Central memory CD4-positive, alpha-beta T cell (primary cell): ENCODE results near the gene OLFM4.
"Not testable (repeated sequence)": the region's sequence is repeated elsewhere in the genome, so short reads cannot be mapped to it uniquely, and the experiment has no call there.

Experiments used
- DNase-seq: peaks from one replicate; pipeline ENCODE4 v3.0.0; 2022
- total RNA-seq, 3 experiments: gene quantifications; one replicate each; lab custom pipeline; 2026; lab: John Stamatoyannopoulos, UW

OLFM4 gene, protein sequence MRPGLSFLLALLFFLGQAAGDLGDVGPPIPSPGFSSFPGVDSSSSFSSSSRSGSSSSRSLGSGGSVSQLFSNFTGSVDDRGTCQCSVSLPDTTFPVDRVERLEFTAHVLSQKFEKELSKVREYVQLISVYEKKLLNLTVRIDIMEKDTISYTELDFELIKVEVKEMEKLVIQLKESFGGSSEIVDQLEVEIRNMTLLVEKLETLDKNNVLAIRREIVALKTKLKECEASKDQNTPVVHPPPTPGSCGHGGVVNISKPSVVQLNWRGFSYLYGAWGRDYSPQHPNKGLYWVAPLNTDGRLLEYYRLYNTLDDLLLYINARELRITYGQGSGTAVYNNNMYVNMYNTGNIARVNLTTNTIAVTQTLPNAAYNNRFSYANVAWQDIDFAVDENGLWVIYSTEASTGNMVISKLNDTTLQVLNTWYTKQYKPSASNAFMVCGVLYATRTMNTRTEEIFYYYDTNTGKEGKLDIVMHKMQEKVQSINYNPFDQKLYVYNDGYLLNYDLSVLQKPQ
- 0 reads per million in 3 experiments for total RNA-seq

DNA sequence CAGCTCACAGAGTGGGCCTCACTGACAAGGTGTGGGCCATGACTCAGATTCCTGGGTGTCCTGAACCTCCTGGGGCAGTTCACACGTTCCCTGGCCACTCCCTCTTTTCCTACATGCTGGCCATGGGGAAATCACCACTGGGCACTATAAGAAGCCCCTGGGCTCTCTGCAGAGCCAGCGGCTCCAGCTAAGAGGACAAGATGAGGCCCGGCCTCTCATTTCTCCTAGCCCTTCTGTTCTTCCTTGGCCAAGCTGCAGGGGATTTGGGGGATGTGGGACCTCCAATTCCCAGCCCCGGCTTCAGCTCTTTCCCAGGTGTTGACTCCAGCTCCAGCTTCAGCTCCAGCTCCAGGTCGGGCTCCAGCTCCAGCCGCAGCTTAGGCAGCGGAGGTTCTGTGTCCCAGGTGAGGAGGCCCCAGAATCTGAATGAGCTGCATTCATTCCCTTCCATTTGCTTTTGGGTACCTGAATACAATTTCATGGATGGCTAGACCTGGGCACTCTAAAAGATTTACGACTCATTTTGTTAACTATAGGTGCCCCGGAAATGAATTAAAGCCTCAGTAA is at the start of gene OLFM4:
TSS of gene OLFM4 (plus strand) at position 177 of the 567 bp plus-strand sequence. CDS start at position 201, 24 bp downstream.
- DNase-seq, result no peak

DNA sequence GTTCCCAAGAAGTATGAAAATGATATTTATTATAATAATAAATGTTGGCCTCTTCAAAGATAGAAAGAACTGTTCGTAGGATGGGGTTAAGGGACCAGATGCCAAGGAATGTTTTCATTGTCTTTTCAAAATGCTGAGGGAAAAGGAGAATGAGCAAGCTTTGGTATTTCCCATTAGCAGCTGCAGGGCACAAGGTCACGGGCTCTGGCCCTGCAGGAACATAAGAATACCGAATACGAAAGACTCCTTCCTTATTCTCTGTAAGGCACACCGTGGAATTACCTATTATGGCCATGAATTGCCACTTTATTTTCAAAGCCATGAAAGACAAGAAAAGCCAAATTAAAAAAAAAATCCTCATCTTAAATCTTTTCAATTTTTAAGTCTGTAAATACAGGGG is 49.6 kb upstream of the OLFM4 start:
- DNase-seq, result no peak

DNA sequence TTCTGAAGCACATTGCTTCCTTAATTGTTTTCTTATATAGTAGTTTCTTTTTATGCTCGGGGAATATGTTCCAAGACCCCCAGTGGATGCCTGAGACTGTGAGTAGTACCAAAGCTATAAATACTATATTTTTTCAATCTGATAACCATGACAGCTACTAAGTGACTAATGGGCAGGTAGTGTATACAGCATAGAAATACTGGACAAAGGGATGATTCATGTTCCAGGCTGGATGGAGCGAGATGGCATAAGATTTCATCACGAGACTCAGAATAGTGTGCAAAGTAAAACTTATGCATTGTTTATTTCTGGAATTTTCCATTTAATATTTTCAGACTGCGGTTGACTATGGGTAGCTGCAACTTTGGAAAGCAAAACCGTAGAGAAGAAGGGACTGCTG is 47.9 kb upstream of the OLFM4 start:
- DNase-seq, result no peak

DNA sequence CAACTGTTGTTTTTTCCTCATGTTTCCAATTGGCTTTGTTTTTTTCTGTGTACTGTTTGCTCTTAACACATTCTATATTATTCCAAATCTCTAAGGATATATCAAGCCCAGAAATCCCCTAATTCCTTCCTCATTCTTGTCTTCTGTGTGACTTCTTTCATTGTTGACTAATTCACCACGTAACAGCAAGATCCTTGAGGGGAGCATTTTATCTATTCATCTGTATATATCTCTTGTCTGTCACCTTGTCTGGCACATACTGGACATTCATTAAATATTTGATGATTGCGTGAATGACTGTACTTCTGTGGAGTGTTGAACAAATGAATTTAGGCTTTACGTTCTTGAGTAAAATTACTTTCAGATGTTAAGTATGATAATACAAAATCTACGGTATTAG is 44.8 kb upstream of the OLFM4 start:
- no peak for DNase-seq

DNA sequence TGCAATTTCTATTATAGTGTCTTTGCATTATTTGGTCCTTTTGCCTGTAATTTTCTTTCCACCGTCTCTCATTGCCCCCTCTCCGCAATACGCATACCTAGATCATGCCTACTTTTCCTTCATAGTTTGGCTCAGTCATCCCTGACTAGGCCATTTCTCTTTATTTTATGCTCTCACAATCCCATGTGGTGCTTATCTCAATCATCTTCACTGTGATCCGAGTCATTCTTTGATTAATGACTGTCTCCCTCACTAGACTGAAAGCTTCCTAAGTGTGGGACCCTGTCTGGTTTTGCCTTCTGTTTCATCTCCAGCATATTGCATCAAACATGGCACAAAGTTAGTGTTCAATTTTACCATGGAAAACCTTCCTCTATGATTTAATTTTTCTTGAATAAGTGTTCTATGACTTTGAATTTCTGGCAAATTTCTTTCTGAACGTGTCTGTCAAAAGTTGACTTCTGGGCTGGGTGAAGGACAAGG is 43.7 kb upstream of the OLFM4 start:
- DNase-seq, result no peak

DNA sequence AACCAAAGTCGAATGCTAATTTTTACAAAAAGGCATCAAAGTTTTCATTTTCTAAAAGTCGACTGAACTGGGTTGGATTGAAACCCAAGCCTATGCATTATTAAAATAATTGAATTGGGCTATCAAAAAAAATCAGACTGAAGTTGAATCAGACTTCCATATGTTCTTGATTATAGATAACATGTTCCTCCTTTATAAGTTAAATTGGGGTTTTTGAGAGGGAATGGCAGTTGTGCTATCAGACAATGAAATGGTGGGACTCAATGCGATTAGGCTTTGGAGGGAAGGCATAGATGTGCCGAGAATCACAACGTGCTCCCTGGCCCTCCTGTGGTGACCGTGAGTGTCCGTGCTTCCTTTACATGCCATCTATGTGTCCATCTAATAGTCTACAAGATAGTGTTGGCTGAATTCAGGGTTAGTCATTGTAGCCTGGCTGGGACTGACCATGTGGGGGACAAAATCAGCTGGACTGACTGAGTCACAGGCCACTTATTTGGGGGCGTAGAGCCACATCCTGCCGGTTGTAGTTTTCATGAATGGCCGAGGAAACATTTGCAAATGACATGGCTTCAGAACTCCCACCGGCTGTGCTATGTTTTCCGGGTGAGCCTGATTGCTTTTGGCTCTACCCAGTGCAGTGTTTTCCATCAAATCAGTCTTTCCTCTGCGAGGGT is 37.1 kb upstream of the OLFM4 start:
- DNase-seq, result no peak

DNA sequence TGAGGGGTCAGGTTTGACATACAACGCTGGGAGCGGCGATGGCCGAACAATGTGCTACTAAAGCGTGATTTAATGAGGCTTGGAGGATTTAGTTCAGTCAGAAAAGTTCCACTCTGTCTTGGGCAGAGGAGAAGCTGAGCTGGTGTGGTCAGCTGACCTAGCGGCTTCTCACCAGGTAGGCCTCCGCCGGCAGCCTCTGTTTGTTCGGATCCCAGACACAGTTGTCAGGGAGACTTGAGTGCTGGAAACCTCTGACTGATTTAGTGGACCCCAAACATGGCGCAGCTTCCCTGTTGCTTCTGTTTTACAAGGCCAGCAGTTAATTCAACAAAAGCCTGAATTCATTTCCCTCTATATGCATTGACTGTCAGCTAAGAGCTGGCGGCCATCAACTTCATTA is 36.5 kb upstream of the OLFM4 start:
- no peak for DNase-seq

DNA sequence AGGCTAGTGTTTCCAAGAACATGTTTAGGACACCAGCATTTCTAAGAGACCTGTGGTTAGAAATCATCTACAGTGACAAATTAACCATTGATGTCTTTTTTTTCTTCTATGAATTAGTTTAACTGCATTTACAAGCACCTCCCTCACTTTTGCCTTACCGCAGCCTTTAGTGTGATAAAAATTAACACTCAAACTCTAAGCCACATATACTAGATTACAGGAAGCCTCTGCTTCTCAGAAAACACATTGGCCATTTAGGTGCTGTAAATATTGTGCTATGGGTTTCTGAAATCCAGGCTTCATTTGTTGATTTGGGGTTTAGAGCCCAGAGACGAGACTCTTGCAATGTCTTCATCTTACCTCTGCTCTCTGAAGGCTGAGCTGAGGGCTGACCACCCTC is 34.6 kb upstream of the OLFM4 start:
- no peak for DNase-seq

DNA sequence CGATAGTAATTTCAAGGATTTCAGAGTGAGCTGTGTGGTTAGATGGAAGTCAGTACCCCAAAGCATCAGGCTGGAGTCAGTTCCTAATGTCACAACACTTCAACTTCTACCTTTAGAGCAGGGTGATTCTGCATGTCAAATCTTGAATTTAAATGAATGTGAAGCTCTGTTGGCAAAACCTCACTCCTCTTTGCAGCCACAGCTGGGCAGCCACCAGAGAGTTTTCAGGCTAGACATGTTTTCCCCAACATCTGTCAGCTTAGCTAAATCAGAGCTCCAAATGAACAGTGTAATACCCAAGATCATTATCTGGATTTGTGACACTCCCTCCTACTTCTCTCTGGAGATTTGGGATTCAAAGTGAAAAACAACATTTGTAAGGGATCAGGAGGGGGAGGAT is 33.7 kb upstream of the OLFM4 start:
- DNase-seq, result no peak

DNA sequence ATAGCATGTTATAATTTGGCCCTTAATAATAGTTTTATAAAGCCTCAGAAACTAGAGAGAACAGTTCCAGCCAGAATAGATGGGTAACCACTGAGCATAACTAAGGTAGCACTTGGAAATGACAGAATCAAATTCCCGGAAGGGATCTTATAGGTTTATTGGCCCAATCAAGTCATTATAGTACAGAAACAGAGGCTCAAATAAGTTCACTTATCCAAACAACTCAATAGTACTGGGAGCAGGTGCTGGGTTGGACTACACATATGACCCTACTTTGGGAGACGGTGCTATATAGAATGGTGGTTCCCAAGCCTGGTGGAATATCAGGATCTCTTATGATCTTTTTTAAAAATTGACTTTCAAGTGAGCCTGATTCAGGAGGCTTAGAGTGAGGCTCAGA is 32.7 kb upstream of the OLFM4 start:
- DNase-seq, result no peak

DNA sequence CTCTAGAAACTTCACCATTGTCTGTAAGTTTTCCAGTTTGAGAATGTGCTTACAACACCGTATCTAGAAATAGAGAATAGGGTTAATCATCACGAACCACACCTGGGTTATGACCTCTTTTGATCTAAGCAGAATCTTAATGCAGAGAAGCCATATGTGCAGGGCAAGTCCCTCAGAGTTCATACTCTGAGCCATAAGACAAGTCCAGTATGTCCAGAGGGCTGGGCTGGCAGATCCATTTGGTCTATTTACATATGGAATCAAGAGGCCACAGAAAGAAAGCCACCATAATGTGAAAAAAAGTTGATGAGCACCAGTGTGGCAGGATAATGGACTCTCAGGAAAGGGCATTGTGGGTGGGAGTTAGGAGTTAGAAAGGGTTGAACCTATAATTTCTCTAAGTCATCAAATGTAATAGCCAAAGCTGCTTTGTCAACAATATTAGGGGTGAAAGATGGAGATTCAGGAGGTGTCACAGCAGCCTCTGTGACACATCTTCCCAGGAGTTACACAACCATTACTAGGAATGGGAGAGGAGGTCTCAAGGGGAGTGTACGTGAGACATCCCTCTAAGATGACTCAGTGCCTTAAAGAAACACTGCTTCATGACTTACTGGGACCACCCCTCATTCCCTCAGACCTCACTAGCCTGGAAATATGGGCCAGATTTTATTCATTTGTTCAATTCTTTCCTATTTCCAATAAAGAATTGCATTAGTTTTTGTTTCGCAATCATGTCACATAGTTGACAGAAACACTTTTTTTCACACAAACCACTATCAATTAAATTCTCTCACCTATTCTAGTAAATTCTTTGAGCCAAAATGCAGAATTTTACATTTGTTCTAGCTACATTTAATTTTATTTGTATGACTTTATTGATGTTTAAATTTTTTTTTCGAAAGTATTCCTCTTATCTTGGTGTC is 30.4 kb upstream of the OLFM4 start:
- no peak for DNase-seq

DNA sequence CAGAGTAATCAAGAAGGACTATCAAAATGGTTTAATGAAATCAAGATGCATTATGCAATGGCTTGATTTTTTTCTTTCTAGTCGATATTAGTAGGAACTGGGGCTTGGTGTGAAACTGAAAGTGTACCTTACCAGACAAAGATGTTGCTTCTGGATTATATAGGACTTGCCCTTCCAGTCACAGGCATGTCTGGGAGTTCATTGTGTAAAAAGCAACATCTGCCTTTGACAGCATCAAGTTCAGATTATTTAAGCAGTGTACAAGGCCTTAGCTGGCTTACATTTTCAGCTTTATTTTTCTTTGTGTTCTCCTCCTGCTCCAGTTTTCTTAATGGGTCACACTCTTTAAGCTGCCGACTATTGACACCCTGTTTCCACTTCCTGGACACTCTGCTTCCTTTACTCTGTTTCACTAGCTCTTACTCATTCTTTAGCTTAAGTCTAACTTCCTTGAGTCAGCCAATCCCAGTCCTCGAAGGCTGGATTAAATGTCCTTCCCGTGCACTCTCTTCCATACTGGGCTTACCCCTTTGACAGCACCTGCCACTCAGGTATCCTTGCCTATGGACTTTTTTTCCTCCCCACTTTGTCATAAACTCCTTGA is 29.4 kb upstream of the OLFM4 start:
- DNase-seq, result no peak

DNA sequence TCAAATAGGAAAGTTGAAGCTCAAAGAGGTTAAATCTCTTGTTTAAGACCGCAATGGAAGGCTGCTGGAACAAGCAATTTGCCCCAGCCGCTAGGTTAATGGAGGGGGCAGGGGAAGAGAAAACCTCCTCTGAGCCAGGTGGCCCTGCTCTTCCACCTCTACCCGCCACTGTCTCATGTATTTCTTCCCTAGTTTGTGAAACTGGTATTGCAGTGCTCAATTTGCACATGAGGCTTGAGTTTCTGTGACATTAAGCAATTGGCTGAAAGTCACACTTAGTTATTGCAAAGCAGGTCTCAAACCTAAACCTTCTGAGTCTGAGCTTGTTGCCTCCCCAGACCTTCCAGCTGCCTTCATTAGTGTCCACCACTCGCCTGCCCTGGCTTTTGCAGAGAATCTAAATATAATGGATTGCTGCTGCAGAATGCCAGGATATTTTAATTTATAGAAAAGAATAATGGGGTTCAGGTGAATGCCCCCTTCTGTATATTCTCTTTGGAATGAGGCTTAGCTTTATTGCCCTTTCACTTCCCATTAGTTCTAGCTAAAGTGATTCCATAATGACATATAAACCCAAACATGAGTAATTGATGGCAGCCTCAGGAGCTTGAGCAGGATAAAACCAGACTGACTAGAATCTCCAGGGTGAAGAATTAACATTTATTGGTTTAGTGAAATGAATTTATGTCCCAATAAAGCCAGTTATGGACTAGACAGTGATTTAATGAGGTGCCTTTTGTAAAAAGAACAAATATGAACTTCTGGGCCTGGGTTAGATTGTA is 27.0 kb upstream of the OLFM4 start:
- no peak for DNase-seq

DNA sequence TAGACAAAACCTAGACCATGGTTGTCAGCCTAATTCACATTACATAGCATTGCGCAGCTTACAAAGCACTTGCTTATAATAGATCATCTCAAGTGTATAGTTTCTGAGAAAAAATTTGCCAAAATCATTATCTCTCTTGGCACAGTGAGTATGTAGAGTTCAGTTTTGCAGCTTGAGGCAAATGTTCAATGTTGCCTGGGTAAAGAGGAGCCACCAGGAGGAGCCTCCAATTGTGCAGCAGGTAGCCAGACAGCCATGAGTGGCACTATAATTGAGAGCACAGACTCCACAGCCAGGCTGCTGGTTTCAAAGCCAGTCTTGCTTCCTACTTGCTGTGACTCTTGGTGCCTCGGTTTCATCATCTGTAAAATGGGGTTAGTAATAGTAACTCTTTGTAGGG is 24.0 kb upstream of the OLFM4 start:
- no peak for DNase-seq

DNA sequence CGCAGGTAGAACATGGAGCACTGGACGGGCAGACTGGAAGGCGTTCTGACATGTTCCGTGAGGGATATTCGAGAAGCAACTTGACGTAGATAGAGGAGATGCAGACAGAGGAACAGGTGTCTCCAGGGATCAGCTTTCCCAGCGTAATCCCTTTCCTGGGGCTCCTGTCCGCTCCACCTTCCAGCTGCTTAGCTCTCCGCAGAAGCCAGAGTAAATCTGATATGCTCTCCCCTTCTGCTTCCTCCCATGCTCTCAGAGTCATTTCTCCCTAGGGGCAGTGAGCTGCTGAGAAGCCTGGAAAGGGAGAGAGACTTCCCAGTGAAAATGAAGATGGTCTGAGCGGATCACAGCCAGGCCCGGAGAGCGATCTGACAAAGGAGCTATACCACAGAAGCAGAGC is 23.0 kb upstream of the OLFM4 start:
- no peak for DNase-seq

DNA sequence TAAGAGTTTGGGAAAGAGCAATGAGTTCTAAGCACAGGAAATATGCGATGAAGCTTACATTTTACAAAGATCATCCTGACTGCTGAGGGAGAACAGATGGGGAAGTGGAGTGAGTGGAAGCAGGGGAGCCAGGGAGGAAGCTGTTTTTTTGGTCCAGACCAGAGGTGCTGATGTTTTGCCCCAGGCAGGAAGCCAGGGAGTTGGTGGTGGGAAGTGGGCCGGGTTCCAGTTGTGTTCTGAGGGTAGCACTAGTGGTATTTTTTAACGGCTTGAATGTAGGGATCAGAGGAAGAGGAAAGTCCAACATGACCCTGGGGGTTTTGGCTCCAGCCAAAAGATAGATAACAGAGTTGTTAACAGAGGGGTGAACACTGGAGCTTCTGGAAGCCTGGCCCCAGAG is 20.7 kb upstream of the OLFM4 start:
- no peak for DNase-seq

DNA sequence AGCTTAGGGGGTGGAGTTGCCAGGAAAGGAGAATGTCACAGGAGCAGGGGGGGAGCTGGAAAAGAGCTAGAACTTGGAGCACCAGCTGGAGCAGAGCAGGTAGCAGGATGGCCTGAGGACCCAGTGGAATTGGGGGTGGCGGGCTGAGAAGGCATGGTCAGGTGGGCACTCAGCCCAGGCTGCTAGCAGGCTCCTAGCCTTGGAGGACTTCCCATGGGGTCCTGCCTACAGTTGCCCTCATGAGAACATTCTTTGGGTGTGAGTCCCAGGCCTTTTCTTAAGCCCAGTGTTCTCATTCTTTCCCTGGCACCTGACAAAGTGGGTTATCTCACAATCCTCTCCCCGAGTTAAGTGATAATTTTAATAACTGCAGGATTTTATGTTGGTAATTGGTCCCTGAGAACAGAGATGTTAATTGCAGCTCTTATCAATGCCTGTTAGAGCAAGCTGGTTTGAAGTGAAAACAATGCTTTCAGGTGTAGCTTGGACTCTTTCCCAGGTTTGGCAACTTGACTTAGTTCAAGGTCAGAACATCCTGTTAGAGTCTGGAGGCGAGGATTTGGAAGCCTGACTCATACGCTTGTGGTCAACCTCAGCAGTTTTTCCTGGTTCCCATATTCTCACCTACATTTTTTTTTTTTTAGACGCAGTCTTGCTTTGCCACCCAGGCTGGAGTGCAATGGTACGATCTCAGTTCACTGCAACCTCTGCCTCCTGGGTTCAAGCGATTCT is 18.1 kb upstream of the OLFM4 start:
- no peak for DNase-seq

DNA sequence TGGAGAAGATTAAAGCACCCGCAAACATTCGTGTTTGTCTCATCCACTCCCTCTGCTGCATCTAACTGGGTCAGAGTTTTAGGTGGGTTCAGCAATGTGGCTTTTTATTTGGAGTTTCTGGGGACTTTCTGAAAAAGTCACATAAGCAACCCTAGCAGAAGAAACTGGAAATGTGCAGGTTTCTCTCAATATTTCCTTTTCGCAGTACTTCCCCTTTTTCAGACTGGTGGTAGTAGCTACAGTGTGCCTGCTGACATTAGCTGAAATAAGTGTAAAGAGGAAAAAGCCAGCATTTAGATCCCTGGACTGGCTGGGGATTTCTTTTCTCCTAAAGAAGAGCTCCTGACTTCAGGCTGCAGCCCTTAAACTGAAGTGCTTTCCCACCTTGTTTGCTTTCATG is 15.9 kb upstream of the OLFM4 start:
- DNase-seq, result no peak

DNA sequence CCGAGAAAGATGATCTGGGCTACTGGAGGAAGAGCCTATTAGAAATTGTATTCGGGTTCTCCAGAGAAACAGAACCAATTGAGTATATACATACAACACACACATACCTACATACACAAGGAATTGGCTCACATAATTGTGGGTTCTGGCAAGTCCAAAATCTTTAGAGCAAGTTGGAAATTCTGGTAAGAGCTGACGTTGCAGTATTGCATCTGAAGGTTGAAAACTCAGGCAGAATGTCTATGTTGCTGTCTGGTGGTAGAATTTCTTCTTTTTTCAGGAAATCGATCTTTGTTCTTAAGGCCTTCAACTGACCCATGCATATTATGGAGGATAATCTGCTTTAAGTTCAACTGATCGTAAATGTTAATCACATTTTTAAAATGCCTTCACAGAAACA is 15.5 kb upstream of the OLFM4 start:
- DNase-seq, result no peak

DNA sequence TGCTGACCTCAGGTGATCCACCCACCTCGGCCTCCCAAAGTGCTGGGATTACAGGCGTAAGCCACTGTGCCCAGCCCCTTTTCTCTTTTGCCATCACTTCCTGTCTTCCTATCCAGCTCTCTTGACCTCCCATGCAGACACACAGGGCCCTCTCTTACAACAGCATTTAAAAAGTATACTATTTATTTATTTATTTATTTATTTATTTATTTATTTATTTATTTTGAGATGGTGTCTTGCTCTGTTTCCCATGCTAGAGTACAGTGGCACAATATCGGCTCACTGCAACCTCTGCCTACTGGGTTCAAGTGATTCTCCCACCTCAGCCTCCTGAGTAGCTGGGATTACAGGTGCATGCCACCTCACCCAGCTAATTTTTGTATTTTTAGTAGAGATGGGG is 14.6 kb upstream of the OLFM4 start:
- not testable (repeated sequence) for DNase-seq
